ENCODE measurements around the gene AK9.

Gene AK9

GRCh38 chr6:109511832-109512231, 179.2 kb downstream of the AK9 start:
- no peak for DNase-seq (ENCODE audit: low read depth)

- DNase-seq (ENCODE audit: low read depth): no peak
Observed at GRCh38 chr6:109510358-109510757, 180.6 kb downstream of the AK9 start.

- no peak for DNase-seq (ENCODE audit: low read depth)
Observed at GRCh38 chr6:109508166-109508860, 182.7 kb downstream of the AK9 start.

DNA sequence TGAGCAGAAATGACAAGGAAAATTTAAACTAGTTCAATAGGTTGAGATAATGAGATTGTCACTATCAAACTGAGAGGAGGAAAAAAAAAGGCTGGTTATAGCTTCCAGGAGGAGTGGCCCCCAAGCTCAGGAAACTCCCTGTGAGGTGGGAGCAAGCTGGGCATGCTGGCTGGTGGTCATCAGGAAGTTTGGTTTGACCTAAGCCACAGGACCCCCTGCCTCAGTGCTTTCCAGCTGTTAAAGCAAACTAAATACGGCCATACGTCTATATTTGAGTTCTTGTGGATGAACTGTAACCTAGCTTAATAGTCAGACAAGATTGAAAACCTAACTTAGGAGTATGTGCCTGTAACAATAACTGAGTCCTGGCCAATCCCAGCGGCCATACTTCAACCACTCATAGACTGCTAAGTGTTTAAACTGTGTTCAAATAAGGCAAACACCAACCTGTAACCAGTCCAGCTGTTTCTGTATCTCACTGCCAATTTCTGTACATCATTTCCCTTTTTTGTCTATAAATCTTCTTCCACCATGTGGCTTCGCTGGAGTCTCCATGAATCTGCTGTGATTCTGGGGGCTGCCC, 183.4 kb downstream of the AK9 start:
- no peak for DNase-seq (ENCODE audit: low read depth)

GRCh38 chr6:109506841-109507240, 184.2 kb downstream of the AK9 start:
- DNase-seq (ENCODE audit: low read depth): no peak

DNA sequence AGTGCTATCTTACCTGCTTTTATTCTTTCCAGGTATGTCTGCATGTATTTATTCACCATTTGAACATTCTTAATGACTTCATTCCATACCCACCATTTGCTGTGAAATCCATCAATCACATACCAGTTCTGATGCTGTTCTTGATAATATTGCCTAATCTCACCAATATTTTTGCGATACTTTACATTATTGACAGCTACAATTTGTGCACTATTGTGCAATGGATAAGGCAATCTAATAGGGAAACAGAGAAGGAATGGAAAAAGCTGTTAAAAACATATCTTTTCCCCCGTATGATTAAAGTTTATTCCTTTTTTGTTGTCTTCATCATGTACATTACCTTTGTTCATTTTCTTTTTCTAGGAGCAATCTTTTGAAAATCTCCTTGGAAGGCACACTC, 184.7 kb downstream of the AK9 start:
- DNase-seq (ENCODE audit: low read depth): no peak

DNA sequence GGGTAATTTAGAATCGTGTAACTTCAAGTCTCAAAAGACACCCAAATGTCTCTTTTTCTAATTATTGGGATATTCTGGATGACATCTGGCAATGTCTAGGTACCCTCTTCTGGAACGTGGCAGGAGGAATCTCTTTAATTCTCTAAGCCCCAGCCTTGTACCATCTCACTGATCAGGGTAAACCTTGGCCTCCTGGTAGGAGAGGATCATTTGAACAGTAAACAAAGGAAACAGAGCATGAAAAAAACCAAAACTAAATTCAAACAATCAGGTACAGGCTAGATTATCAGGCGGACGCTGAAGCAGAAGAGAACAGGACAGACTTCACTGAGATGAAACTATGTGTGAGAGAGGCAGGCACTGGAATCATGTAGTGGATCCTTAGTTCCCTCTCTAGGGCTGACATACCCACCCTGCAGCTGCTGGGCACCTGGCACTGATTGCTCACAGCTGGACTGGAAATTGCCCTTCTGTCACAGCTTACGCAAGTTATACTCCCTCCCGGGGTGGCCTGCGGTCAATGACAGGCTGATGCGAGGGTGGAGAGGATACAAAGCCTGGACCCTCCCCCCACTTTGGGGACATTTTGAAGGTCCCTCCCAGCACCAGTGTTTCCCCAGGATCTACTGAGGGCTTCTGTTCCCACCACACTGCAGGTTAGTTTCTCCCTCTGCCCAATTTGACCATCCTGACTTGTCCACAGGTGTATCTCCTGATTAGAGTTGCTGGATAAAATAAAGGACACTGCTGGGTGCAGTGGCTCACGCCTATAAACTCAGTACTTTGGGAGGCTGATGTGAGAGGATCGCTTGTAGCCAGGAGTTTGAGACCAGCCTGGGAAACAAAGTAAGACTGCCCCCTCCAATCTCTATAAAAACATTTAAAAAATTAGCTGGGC, 187.4 kb downstream of the AK9 start:
- no peak for DNase-seq (ENCODE audit: low read depth)

DNA sequence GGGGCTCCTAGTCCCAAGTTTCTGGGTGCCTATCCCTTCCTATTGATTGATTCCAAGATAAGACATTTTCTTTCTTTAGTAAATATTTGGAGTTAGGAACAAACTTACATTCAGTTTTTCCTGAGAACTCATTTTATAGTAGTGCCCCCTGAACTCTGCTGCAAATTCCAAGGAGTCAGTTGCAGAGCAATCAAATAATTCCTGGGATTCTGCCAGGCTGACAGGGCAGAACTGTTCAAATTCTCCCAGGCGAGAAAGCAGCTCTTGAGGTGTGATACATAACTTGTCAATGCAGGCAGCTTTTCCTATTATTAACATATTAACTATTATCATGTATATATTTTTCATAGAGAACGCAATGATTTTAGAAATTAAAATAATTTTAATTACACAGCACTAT, 192.1 kb downstream of the AK9 start:
- no peak for DNase-seq (ENCODE audit: low read depth)

GRCh38 chr6:109498052-109498451, 192.9 kb downstream of the AK9 start:
- no peak for DNase-seq (ENCODE audit: low read depth)

DNA sequence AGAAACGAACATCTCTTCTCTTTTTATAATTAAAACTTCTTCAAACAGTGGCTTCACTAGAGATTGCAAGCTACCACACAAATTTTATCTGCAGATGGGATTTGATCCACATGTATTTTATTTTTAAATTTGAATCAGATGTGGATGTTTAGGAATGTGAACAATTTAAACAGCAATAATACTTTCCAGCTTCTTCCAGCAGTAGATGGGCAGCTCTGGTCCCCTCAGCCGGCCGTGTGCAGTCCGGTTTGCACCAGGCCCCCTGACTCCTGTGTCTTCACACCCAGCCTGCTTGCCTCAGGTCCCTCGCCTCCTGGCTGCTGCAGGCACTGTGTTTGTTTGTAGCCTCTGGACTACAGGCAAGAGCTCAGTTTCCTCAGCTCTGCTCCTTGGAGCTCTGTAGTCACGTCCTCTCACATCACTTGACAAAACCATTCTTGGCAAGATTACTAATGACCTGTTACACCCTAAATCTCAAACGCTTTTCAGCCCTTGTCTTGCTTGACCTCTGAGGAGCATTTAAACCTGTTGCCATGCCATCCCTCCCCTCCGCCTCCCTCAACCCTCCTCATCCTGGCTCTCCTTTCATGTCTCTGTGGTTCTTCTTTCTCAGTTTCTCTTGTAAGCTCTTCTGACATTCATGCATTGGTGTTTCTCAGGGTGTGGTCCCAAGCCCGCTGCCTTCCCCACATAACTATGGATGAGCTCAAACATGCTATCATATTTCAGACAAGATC, 194.8 kb downstream of the AK9 start:
- DNase-seq (ENCODE audit: low read depth): no peak

DNA sequence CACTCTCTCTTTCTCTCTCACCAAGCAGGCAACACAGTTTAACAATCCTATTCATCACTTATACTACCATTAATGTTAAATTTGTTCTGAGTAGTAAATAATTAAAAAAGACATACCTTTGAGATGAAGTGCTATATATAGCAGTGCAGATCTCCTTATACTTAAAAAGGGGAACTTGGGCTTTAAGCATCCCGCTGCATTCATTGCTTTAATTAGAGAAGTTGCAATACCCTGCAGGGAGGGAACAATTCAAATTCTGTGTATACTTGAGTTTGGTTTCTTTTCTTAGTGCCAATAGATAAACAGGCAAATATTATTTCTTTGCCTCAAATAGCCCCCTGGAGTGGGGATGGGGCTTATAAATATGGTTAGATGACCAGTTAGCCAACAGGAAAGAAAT, 197.1 kb downstream of the AK9 start:
- no peak for DNase-seq (ENCODE audit: low read depth)

- DNase-seq (ENCODE audit: low read depth): no peak
Observed at GRCh38 chr6:109491207-109491938, 199.6 kb downstream of the AK9 start.

- no peak for DNase-seq (ENCODE audit: low read depth)
Observed at GRCh38 chr6:109490713-109491112, 200.3 kb downstream of the AK9 start.

- DNase-seq (ENCODE audit: low read depth): no peak
Observed at GRCh38 chr6:109488001-109488400, 203.0 kb downstream of the AK9 start.

DNA sequence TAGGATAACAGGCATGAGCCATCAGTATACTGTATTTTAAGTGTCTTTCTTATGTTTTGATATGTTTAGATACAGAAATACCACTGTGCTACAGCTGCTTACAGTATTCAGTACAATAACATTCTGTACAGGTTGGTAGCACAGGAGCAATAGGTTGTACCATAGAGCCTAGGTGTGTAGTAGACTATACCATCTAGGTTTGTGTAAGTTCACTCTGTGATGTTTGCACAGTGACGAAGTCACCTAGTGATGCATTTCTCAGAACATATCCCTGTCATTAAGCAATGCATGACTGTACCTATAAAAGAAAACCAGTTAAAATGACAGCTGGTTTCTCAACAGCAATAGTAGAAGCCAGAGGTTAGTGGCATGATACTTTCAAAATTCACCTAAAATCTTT, 204.9 kb downstream of the AK9 start:
- DNase-seq (ENCODE audit: low read depth): no peak

GRCh38 chr6:109485266-109485935, 205.6 kb downstream of the AK9 start:
- DNase-seq (ENCODE audit: low read depth): no peak

GRCh38 chr6:109484122-109484521, 206.9 kb downstream of the AK9 start:
- DNase-seq (ENCODE audit: low read depth): no peak

GRCh38 chr6:109483735-109484057, 207.3 kb downstream of the AK9 start:
- no peak for DNase-seq (ENCODE audit: low read depth)

DNA sequence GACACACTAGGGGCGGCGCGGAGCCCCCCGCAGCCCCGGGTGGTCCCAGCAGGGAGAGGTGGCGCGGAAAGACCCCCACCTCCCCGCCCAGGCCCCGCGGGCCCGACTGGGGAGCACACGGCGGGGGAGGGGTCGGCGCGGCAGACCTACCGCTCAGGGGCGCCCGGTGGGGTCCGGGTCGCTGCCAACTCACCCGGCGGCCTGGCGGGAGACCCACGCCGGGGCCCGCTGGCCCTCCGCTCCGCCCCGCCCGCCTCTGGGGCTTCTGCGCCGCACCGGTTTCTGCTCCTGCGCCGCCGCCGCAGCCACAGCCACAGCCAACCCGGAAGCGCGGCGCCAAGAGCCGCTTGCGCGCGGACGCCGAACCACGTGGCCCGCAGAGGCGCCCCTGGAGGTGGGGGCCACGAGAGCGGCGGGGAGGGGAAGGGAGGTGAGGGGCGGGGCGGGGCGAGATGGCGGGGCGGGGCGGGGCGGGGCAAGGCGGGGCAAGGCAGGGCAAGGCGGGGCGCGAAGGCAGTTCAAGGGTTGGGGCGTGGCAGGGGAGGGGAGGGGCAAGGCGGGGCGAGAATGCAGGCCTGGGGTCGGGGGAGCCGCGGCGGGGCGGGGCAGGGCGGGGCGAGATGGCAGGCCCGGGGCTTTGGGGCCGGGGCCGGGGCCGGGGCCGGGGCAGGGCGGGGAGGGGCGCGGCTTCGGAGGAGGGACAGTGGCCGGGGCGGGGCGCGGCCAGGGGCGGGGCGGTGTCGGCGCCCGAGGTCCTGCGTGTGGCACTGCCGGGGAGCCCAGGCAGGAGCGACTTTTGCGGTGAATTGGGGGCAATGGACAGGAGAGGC, 207.9 kb downstream of the AK9 start, which contains the start of gene ZBTB24:
TSS of gene ZBTB24 (minus strand) at position 315 of the 830 bp plus-strand sequence. CDS start 1,193 bp downstream, outside the sequence.
- peak; percentile 80 for DNase-seq (ENCODE audit: low read depth)

DNA sequence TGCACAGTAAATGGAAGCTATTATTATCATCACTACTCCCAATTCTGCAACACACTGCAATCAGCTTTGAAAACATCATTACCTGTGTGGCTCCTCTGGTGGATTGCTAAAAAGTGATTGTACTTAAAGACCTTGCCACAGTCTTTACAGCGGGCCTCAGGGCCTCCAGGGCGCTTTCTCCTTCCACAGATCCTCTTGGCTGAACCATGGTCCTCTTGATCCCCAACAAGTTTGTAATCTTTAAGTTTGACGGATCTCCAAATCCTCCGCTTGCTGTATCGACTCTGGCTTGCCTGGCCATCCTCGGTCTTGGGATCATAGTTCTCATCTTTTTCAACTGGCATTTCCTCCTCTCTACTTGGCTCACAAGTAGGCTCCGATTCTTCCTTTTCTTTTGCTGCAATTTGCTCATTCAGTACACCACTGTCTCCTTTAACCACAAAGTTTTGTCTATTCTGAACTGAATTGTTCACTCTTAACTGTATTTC, 210.0 kb downstream of the AK9 start:
- no peak for DNase-seq (ENCODE audit: low read depth)
